HuH-7 (cell line): ENCODE results near the gene ARMH3.
A peak's percentile ranks its signal among the peaks of the same experiment; 100 is the strongest.

Experiments used
- DNase-seq: peaks from one replicate; pipeline ENCODE4 v3.0.0; 2011; ENCODE audit warnings: low spot score

Gene ARMH3

DNA sequence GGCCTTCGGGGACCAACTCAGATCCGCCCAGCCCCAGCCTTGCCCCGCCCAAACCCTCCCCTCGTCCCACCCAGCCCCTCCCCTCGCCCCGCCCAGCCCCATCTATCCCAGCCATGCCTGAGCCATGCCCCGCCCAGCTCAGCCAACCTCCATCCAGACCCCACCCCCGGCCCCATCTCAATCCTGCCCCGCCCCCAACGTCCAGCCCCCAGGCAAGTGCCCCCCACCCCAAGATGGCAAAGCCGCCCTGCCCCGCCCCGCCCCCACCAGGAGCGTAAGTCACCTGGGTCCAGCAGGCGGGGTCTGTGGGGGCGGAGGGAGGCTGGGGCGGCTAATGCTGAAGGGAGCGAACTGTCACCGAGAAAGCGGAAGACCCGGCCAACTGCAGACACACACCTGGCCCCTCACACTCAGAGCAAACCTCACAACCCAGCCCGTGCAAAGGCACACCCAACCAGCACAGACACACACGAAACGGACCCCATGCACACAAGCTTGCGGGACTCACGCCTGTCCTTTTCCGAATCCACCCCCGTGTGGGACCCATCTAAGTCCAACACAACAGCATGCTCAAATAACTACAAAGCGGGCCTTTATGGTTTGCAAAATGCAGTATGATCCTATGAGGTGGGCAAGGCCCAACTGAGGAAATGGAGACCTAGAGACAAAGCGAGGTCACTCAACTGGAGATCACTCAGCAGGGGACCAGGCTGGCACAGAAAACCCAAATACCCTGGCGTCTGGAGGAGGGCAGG, 226.2 kb downstream of the ARMH3 start:
- no peak for DNase-seq

DNA sequence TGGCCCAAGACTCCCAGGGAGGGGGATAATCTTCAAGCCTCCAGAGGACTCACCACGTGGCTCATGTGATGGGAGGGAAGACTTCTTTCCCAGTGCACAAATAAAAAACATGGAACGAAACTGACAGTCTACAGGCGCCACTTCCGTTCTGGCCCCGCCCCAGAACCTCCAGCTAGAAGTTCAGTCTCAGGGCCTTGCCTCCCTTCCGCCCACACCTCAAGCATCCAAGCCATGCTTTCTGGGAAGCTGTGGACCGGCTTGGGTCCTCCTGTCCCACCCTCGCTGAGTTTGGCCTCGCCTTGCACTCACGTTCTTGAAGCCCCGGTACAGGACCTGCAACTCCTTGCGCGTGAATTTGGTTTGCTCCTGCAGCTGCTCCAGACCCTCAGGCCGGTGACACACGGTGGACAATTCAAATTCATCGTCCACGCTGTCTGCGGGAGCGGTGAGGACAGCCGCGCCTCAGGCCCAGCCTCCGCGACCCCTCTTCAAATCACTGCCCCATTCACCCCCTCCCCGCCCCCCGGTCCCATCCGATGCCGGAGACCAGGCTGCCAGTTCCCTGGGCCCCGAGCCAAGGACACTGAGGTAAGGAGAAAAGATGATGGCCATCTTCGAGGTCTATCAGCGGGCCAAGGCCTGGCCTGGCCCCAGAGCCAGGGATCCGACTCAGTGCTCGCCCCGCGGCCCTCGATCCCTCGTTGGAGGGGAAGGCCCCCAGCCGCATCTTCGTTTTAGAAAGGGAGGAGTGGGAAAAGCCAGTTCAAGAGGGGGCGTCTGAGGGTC, 227.0 kb downstream of the ARMH3 start:
- no peak for DNase-seq

GRCh38 chr10:101827919-101828600, 227.9 kb downstream of the ARMH3 start:
- no peak for DNase-seq

GRCh38 chr10:101826852-101827434, 229.0 kb downstream of the ARMH3 start:
- no peak for DNase-seq

DNA sequence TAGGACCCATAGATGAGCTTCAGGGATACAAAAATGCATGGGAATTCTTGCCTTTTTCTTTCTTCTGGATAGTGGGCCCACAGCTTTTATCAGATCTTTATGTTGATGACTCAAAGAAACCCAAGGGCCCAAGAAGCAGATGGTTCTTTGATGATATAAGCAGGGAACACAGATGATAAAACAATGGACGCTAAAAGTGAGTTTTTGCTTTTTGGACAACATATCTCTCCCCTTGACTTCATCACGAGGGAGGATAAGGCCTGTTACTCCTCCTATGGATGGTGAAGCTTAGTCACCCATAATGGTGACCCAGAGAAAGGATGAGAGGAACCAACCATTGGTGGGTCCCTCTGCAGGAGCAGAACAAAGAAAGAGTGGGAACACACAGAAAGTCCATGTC, 231.2 kb downstream of the ARMH3 start:
- no peak for DNase-seq

DNA sequence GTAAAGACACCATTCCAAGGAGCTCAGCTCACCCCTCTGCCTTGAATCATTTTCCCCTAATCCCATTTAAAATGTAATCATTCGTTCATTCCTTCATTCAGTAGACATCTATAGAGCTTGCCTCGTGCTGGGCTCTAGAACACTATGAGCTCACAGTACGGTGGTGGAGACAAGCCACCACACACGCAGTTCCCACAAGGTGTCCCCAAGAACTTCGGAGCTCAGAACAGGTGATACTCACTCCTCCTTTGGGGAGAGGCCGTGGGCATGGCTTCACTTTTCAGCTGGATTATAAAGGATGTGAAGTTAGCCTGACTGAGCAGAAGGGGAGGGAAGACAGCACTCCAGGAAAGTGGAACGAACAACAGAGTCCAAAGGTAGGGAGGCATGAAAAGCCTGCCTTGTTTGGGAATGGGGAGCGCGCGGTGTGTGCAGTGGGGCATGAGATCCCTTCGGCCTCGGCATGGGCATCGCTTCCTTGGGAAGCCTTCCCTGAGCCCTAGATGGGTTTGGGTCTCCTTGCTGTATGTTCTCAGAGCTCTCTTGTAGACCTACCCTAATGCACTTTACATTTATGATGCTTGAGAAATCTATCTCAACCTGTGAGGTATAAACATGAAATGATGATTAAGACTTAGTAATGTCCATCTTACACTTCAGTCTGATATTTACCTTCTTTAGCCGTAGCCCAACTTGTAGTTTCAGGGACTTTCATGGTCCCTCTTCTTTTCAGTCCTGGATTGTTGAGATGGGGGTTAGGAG, 236.9 kb downstream of the ARMH3 start:
- no peak for DNase-seq

- DNase-seq, result peak; percentile 93
Measured at GRCh38 chr10:101818119-101818871, 237.7 kb downstream of the ARMH3 start, which contains the start of gene OGA. OGA (minus strand) TSS chr10:101818444; CDS start chr10:101818022, 422 bp downstream.

- no peak for DNase-seq
Measured at GRCh38 chr10:101817337-101818118, 238.4 kb downstream of the ARMH3 start.

GRCh38 chr10:101816913-101817336, 239.0 kb downstream of the ARMH3 start:
- no peak for DNase-seq

DNA sequence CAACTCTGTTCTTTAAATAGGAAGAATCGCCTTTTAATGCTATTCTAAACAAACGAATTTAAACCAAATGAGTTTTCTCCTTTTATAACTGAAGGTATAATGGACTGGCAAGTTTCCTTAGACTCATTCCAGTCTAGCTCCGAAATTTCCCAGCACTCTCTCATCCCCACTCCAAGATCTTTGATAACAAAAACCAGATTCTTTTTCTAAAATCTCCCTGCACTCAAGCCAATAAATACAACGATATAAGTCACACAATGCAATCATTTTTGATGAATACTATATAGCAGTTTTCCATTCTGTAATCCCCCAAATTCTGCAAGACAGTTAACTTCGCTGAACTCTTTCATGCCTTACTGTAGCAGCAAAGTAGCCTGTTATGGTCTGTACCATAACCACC, 239.6 kb downstream of the ARMH3 start:
- no peak for DNase-seq

GRCh38 chr10:101814466-101815071, 241.4 kb downstream of the ARMH3 start:
- no peak for DNase-seq

DNA sequence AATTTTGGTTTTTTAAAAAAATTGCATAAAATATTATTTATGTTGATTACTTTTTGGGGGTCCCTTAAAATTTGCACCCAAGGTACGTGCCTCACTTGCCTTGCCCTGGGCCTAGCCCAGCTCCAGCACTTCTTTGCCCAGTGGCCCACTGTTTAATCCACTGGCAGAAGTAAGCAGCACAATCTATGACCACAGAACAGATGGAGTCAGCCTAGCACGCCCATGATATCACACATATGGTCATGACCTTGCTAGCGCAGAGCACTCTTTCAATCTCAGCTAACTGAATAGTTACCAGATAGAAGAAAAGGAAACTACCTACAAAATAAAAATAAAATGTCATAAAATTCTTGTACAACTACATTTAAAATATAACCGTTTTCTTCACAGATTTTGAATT, 243.4 kb downstream of the ARMH3 start:
- no peak for DNase-seq

DNA sequence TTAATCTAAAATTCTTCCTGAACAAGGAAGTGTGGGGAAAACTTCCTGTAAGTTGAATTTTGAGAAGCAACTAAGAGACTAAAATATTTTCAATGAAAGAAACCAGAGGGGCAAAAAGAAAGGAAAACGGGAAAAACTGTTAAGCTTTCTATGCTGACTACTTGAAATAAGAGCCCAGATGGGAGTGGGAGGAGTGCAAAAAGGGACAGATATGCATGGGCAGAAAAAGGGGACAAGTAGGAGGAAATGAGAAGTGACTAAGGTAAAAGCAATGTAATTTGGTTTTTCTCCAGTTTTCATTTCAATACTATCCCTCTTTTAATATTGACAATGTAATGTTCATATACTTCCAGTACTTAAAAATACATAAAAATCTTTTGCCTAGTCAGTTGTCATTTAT, 248.8 kb downstream of the ARMH3 start:
- no peak for DNase-seq

DNA sequence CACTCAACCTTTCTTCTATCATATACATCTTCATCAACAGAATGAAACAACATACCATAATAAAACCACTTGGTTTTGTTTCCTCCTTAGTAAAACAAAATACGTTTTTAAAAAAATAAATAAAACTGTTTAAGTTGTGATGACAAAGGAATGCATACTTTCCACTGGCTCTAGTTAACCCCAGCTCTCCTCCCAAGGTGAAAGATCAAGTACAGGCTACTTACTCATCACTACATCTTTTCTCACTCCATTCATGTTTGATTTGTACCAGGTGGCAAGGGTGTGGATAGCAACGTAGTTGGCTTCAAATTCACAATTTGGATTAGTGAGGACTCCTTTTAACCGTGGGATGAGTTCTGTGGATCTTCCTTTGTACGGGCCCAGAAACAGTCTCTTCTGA, 252.5 kb downstream of the ARMH3 start:
- DNase-seq, result no peak

- no peak for DNase-seq
Measured at GRCh38 chr10:101797403-101798059, 258.4 kb downstream of the ARMH3 start.
